ENCODE results near the gene ZFYVE1.

- TF ChIP-seq CTCF (IDR thresholded peaks at IDR 0.05; ENCODE audit: extremely low read depth in 1 of 2, insufficient read depth in 1 of 2, low read depth in 1 of 2, low read length in 2 of 2) (no peak), POLR2AphosphoS5 (IDR thresholded peaks at IDR 0.05; ENCODE audit: insufficient read depth, low read depth, low read length) (no peak), MAX (IDR thresholded peaks at IDR 0.05; ENCODE audit: insufficient read depth, insufficient read length) (no peak), EZH2 (IDR thresholded peaks at IDR 0.05; ENCODE audit: borderline replicate concordance, low read depth, low read length, severe bottlenecking) (no peak), GATA2 (IDR thresholded peaks at IDR 0.05; ENCODE audit: insufficient read depth, insufficient read length, low read depth, low read length) (no peak), POLR2A (IDR thresholded peaks at IDR 0.05; ENCODE audit: low read depth, low read length) (no peak)
These were observed 68.4 kb downstream of the ZFYVE1 start for GRCh38 chr14:72958548-72958947.
